T-helper 22 cell (primary cell): ENCODE results near the gene H6PD.

Experiments used
- DNase-seq: peaks from one replicate; pipeline ENCODE4 v3.0.0-alpha.2; 2020; ENCODE audit warnings: low read depth

H6PD gene

DNA sequence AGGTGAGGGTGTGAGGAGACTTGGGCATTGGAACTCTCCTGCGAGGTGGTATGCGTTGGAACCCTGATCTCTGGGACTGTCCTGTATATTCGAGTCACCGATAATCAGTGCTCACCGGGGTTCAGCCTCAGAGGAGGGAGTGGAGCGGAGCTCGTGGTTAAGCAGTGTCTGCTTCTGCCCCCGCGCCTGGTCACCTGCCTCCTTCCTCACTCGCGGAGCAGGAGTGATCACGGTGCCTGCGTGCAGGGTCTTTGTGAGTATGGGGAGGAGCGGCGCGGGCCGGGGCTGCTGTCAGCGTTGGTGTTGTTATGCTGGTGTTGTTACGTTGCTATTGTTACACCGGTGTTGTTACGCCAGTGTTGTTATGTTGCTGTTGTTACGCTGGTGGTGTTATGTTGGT, 23.3 kb downstream of the H6PD start:
- DNase-seq: no peak

DNA sequence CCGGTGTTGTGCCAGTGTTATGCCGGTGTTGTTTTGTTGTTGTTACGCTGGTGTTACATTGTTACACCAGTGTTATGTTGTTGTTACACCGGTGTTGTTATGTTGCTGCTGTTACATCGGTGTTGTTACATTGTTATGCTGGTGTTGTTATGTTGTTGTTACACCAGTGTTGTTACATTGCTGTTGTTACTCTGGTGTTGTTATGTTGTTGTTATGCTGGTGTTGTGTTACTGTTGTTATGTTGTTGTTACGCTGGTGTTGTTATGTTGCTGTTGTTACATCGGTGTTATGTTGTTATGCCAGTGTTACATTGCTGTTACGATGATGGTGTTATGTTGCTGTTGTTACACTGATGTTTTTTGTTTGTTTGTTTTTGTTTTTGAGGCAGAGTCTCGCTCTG, 24.1 kb downstream of the H6PD start:
- no peak for DNase-seq

DNA sequence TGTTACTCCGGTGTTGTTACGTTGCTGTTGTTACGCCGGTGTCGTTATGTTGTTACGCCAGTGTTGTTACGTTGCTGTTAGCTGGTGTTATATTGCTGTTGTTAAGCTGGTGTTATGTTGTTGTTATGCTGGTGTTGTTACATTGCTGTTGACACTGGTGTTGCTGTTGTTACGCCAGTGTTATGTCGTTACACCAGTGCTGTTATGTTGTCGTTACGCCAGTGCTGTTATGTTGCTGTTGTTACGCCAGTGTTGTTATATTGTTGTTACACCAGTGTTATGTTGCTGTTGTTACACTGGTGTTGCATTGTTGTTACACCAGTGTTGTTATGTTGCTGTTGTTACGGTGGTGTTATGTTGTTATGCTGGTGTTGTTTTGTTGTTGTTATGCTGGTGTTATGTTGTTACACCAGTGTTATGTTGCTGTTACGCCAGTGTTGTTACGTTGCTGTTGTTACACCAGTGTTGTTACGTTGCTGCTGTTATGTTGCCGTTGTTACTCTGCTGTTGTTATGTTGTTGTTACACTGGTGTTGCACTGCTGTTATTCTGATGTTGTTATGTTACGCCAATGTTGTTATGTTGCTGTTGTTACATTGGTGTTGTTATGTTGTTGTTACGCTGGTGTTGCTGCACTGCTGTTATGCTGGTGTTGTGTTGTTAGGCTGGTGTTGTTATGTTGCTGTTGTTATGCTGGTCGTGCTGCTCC, 25.6 kb downstream of the H6PD start:
- no peak for DNase-seq

- no peak for DNase-seq
Measured at GRCh38 chr1:9261496-9261895, 26.9 kb downstream of the H6PD start.

DNA sequence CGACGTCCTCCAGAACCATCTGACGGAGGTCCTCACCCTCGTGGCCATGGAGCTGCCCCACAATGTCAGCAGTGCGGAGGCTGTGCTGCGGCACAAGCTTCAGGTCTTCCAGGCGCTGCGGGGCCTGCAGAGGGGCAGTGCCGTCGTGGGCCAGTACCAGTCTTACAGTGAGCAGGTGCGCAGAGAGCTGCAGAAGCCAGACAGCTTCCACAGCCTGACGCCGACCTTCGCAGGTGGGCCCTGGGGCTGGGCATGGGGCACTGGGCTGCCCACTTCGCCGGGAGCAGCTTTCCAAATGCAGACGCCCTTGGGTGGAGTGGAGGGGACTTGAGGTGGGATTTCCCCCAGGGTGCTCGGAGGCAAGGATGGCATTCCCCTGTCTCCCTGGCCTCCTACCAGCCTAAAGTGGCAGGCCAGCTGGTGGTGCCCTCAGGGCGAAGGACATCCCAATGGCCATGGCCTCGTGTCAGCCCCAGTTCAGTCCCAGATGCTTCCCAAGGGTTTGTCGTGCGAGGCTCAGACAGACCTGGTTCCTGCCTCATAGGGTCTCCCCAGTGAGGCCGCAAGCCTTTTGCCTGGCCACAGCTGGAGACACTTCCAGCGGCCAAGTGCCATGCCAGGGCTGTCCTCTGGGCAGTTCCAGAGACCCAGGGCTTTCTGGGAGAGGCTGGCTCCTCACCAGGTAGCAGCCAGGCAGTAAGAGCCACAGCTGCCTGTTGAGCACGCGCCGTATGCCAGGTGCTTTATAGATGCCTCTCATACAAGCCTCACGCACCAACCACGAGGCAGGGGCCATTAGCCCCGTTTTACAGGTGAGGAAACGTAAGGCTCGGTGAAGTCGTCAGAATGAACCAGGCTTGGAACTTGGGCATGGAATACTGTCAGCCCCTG, 27.8 kb downstream of the H6PD start:
- DNase-seq: no peak

- no peak for DNase-seq
Measured at GRCh38 chr1:9263276-9263855, 28.8 kb downstream of the H6PD start.

- no peak for DNase-seq
Measured at GRCh38 chr1:9263984-9264872, 29.7 kb downstream of the H6PD start.

DNA sequence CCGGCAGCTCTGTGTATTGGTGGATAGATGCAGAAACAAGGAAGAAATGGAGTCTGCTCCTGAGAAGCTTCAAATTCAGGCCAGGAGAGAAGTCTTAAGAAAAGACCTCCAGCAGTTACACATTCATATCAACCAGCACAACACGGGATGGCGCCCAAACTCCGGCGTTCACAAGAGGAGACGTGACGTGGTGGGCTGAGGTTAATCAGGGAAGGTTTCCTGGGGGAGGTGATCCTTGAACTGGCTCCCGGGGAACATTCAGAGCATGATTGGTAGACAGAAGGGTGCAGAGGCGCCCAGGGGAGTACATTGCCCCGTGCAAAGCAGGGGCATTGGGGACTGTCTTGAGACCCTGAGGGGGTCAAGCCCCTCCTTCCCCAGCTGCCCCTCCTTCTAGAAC, 30.5 kb downstream of the H6PD start:
- no peak for DNase-seq

DNA sequence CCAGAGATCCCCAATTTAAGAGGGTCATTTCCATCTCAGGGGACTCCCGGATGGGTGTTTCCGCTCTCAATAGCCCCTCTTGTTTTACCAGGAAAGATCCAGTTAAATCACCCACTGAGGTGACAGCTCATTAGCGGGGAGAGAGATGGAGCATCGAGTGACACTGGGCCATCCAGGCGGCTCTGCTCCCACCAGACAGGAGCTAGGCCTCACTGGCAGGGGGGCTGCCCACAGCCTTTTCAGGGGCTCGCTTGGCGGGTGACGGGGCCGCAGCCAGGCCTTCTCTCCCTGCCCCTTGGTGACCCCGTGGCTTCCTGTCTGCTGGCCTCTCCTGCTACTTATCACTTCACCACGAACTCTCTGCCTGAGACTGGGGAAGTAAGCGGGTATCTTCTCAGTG, 31.4 kb downstream of the H6PD start:
- no peak for DNase-seq

GRCh38 chr1:9267352-9267686, 32.7 kb downstream of the H6PD start:
- DNase-seq: no peak

DNA sequence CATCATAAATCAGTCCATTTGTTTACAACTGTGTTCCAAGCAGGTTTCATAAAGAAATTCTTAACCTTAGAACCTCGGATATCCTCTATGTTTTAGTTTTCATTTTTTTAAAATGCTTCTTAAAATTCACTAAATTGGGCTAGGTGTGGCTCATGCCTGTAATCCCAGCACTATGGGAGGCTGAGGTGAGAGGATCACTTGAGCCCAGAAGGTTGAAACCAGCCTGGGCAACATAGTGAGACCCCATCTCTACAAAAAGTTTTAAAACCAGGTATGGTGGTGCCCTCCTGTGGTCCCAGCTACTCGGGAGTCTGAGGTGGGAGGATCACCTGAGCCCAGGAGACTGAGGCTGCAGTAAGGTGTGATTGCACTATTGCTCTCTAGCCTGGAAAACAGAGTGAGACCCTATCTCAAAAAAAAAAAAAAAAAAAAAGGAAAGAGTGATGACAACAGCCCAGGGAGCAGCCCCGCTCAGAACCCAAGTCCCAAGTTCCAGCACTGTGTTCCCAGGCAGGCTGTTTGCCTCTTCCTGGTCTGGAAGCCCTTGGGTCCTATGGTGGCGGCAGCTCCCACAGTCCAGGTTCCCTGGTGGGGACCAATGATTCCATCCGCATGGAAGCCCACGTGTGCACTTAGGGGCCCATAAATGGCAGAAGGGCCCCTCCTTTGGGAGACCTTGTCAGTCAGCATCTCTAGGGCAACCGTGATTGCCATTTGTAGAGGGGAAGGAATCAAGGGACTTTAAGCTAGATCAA, 33.4 kb downstream of the H6PD start:
- no peak for DNase-seq

DNA sequence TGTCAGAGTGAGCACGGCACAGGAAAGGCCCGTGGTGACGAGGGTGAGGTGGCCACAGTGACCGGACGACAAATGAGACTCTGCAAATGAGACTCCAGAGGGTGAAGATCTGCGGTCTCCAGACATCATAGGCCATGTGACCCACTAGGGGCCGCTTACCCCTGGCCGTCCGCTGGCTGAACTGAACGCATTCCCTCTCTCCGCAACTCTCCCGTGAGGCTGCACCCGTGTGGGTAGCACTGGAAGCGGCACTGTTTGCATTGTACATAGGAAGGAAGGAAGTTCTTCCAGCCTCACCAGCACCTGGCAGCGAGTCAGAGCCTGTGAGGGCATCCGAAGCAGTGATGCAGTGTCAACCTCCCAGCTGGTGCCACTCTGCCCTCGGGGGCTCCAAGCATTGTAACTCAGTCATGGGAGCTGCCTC, 34.5 kb downstream of the H6PD start:
- DNase-seq: no peak

GRCh38 chr1:9269721-9270120, 35.1 kb downstream of the H6PD start:
- DNase-seq: no peak

DNA sequence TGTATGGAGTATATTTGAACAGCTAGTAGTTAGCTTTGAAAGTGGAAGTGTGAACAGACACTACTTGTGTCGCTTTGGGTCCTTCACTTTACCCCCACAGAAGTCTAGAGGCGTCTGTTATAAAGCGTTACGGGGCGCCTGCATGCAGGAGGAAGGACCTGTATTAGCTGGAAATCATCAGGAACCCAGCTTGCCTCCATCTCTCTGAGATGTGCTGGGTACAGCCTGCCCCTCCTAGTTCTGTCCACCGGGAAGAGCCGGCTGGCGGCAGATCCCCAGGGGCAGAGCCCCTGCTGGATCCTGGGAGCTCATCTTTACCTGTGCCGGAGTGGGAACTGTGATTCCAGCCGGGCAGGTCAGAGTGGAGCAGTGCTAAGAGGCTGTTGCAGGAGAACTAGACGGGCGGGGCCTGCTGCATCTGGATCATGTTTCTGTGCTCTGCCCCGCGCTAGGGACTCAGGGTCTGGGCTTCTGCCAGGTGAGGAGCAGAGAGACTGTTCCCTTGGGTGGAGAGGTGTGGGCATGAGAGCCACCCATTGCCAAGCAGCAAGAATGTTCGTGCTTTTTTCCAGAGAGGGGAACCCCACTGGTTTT, 35.8 kb downstream of the H6PD start:
- no peak for DNase-seq

DNA sequence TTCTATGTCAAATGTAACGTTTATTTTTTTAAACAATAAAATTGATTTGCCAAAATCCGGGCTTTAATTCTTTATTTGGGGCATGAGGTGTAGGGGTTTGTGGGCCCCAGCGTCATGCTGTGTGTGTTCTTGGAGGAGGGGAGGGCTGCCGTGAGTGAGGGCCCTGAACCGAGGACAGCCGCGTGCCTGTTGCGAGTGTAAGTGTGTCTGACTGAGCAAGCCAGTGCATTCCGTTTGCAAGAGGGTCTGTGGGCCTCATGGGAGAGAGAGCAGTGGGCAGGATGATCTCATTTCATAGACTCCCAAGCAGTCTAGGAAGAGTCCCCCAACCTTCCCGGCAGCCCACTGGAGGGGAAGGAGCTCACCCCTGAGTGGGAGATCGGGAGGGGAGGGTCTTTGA, 36.7 kb downstream of the H6PD start:
- no peak for DNase-seq

DNA sequence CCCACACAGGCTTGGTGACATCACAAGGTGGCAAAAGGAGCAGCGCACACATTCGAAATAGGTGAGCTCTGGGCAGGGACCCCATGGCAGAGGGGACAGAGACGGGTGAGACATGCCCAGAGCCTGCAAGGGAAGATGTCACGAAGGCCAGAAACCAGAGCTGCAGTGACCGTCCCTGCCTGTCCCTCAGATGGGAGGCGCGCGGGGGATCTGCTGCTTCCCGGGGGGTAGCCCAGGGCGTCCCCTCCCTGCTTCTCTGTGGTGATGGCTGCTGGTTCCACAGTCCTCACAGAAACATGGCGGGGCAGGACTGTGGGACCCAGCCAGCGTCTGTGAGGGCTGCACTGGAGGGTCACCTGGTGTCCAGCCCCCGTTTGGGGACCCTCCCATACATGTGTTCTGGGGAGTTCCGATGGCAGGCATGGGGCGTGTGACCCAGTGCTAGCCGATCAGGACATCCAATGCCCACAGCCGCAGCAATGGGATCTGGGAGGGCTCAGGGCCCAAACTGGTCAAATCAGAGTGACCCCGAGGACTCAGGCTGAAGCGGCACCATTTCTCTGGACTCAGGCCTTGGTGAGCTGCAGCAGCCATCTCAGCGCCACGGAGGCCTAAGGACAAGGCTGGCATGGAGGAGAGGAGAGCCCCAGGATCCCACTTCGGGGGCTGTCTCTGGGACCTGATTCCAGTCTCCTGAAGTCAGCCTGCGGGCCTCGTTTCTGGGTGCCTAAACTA, 37.5 kb downstream of the H6PD start:
- DNase-seq: no peak

DNA sequence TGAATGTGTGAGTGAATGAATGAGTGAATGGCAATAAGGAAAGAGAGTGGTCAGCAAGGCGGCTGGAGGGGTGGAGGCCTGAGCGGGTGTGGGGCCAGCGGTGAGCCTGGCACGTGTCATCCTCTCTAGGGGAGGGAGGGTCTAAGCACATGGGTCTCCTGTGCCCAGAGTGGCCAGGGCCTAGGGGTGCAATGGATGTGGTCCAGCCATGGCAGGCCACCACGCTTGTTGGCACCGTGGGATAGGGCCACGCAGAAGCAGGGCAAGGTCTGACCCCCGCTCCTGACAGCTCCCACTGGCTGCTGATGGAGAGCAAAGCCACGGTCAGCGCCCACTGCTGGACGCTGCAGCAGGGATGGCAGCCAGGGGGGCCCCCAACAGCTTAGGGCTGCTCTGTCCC, 38.6 kb downstream of the H6PD start:
- no peak for DNase-seq

DNA sequence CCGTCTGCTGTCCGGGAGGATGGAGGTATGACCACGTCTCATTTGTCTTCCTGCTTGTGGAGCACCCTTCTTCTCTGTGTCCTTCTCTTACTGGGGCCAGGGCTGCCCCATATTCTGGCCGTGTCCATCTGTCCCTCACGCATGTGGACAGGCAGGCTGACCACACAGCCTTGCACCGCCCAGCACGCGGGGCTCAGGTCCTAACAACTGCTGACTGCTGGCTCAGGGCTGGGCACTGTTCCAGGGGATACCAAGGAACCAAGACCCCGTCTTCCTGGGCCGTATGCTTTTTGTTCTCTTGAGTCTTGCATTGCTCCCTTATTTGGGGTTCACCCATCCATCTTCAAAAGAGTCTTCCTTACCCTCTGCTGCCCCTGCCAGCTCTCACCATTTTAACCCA, 40.6 kb downstream of the H6PD start:
- no peak for DNase-seq

DNA sequence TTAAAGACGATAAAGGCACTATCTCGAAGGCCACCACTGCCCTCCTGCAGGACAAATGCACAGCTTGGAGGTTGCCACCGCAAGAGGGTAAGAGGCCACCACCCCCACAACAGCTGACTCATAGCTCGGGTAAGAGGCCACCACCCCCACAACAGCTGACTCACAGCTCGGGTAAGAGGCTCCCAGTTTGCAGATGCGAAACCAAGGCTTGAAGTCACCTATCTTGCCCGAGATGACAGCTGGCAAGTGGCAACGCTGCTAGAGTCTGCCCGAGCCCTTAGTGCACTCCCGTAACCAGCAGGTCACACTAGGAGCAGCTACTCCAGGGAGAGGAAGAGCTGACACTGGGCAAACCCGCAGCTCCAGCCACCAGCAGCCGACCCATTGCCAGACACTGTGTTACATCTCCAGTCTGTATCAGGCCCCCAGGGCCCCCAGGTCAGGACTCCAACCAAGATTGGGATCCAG, 41.0 kb downstream of the H6PD start:
- DNase-seq: peak; percentile 41

DNA sequence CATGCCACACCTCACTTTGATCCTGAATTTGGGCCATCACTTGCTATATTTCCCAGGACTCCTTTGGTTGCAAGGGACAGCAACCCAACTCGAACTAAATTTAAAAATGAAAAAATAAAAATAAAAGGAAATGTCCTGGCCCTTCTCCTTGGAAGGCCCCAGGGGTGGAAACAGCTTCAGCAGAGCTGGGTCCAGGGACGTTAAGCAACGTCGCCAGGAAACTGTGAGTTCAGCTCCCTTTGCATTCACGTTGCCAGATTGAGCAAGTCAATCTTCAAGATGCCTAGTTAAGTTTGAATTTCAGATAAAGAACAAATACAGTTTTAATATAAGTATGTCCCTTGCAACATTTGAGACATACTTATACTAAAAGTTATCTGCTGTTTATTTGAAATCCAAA, 43.5 kb downstream of the H6PD start:
- DNase-seq: no peak
